GM08714 (cell line): ENCODE data around the gene CLMN.

Experiments
- H3K4me3 ChIP-seq: fragments of 200-500 bp; sonication (Bioruptor generic); 2 replicates; pipeline ENCODE4 v1.5.1; 2014; ENCODE audit warnings: mild to moderate bottlenecking, low read length, inconsistent platforms
- ZNF274 ChIP-seq: IDR thresholded peaks from 2 replicates; pipeline ENCODE4 v1.6.1; 2012; ENCODE audit warnings: mild to moderate bottlenecking, low read depth, low read length

The CLMN gene

DNA sequence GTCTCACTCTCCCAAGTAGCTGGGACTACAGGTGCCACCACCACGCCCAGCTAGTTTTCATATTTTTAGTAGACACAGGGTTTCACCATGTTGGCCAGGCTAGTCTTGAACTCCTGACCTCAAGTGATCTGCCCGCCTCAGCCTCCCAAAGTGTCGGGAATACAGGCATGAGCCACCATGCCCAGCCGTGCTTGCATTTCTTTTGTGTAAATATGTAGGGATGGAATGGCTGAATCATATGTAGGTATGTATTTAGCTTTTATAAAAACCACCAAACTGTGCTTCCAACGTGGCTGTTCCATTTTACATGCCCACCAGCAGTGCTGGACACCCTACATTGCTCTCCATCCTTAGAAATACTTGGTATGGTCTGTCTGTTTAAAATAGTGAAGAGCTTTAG, 32.8 kb upstream of the CLMN start:
- H3K4me3 ChIP-seq: no peak overlapping the region
- no peak for TF ChIP-seq ZNF274

DNA sequence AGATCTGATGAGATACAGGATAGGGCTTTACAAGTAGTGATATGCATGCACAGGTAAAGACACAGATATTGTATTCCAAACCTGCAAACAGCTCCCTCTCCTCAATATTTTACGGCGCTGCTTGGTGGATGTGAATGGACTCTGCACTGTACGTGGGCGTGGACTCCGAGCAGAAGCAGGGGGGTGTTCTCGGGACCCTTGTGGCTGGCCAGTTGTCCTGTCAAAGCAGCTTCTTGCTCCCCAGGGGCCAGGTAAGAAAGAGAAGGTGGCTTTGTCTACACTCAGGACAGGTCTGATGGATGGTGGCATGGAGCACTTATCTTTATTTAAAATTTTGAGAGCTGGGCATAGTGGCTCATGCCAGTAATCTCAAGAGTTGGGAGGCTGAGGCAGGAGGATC, 29.5 kb upstream of the CLMN start:
- no peak for TF ChIP-seq ZNF274
- H3K4me3 ChIP-seq: no peak overlapping the region

DNA sequence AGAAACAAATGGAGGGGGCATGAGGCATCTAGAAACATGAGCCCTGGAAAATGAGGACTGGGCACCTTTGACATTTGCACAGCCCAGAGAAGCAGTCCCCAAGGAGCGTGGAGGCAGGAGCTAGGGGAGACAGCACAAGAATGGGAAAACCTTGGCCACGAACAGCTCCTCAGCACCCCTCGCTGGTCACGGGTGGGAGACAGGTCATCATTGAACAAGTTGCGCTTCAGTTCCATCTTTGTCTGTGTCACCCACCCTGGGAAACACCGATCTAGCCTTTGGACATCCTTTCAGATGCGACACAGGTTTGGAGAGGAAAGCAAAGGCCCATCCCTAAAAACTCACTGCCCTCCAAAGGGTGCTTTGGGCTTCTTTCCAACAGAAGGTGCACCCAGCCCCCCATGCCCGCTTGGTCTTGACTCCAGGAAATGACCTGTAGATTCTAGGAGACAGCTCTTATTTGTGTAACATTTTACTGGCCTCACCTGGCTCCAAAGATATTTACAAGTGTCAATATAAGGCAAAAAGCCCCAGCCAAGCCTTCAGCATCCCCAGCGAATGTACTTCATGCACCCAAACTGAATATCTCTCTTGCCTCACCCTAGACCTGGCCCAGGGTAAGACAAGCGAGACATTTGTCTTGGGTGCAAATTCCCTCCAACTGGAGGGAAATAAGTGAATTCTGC, 28.8 kb upstream of the CLMN start:
- no peak overlapping the region for H3K4me3 ChIP-seq
- TF ChIP-seq ZNF274: no peak

DNA sequence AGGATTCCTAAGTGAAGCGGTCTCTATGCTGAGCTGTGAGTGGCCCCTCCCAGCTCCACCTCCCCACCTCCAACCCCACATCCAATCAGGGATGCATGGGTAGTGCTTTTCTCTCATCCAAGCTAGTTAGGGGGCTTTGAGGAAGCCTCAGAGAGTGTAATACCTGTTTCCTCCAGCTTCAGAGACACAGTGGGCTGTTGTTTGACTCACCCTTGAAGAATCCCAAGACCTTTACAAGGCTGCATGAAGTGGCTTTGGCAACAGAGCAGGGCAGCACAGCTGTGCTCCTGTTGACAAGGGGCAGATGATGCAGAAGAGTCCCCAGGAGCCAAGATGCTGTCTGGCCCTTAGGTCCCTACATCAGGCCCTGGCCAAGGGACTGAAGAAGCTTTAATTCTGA, 27.1 kb upstream of the CLMN start:
- TF ChIP-seq ZNF274: no peak
- no peak overlapping the region for H3K4me3 ChIP-seq

DNA sequence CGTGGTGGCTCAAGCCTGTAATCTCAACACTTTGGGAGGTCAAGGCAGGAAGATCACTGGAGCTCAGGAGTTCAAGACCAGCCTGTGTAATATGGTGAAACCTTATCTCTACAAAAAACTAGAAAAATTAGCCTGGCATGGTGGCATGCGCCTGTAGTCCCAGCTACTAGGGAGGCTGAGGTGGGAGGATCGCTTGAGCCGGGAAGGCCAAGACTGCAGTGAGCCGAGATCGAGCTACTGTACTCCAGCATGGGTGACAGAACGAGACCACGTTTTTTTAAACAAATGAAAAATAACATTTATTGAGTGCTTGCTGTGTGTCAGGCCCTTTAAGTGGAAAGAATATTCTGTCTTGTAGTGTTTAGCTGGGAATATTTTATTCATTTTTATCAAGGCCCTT, 26.6 kb upstream of the CLMN start:
- H3K4me3 ChIP-seq: no peak overlapping the region
- no peak for TF ChIP-seq ZNF274

DNA sequence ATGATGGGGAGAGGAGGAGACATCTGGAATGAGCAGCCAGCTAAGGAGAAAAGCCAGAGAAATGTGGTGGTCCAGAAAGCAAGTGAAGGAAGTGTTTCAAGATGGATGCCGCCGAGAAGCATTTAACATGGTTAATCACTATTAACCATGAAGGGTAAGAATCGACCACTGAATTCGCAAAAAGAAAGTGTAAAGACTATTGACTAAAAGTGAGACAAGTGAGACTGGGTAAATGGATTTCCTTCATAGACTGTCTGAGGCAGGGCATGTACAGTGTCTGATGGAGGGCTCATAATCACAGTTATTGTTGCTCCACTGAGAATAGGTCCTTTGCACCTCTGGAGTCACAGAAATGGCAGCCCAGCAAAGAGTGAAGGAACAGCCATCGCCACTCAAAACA, 25.3 kb upstream of the CLMN start:
- no peak for TF ChIP-seq ZNF274
- H3K4me3 ChIP-seq: no peak overlapping the region

DNA sequence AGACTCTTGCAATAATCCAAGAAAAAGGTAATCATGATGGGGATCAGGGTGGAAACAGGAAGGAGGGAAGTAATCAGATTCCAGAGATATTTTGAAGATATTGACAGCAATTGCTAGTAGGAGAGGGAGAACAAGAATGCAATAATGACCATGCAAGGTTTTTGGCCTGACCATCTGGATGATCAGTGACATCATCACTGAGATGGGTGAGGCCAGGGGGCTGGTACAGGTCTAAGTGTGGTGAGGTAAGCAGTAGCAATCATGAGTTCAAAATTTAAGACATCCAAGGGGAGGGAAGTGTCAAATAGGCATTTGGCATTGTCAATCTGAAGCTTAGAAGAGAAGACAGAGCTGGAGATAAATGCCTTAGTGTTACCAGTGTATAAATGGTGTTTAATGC, 24.8 kb upstream of the CLMN start:
- TF ChIP-seq ZNF274: no peak
- H3K4me3 ChIP-seq: no peak overlapping the region

DNA sequence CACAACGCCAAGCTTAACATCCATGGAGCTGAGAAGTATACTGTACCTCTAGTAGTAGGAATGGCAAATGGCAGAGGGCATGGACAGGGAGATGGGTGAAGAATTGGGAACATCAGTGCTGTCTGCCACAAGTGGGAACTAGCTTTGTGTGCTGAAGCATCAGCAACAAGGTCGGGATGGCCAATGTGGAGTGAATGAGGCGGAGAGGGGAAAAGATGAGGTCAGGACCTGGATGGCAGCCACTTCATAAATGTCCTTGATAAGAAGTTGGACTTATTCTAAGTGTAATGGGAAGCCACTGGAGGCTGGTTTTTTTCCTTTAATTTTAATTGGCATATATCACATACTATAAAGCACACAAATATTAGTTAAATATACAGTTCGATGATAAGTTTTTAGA, 21.9 kb upstream of the CLMN start:
- no peak for TF ChIP-seq ZNF274
- no peak overlapping the region for H3K4me3 ChIP-seq

DNA sequence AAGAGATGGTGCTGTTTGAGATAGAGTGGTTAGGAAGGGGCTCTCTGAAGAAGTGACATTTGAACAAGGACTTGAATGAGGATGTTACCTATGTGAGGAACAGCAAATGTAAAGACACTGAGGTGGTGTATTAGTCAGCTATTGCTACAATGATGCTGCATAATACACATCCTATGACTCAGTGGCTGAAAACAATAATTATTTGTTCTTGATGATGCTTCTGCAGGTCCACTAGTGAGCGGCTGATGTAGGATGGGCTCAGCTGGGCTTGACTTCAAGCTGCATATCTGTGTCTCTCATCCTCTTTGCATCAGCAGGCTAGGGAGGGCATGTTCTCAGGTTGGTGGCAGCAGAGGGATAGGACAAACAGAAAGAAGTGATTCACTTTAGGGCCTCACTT, 21.4 kb upstream of the CLMN start:
- TF ChIP-seq ZNF274: no peak
- no peak overlapping the region for H3K4me3 ChIP-seq

DNA sequence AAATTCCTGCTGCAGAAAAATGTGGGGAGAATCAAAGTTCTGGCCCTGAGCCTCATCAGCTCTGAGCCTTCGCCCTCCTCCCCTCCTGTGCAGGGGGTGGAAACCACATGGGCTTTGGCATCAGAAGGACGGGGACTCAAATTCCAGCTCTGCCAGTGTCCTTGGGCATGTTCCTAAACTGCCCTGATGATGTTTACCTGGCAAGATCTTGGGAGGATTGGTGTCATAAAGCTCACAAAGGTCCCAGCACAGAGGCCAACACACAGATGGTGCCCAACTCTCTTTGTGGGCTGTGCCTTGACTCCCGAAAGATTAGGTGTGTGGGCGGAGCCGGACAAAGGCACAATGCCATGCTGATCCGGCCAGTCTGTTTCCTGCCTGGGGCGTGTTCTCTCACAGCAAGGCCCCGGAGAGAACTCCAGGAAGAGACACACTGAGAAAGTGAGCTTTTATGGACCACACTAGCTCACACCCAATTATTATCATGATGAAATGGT, 20.5 kb upstream of the CLMN start:
- no peak for TF ChIP-seq ZNF274
- H3K4me3 ChIP-seq: no peak overlapping the region

DNA sequence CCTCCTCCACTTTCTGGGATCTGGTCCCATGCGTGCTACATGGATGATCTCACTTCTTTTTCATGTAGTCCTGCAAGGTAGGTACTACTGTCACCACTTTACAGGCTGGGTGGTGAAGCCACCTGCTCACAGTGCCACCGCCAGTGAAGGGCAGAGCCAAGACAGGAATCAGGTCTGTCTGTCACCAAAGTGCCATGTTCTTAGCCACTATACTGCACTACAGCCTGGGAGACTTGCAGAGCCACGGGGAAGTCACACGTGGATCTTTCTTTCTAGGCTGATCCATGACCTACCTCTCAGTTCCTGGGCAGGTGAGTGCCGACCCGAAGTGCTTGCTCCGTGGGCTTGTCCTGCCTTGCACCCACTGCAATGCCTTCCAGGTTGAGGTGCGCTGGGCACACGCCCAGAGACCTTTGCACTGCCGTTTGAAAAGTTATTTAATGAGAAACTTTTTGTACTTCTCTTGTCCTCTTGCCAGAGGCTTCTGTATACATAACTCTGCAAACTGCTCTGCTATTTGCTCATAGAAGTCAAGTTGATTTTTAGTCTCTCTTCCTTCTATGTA, 19.7 kb upstream of the CLMN start:
- no peak for TF ChIP-seq ZNF274
- no peak overlapping the region for H3K4me3 ChIP-seq

DNA sequence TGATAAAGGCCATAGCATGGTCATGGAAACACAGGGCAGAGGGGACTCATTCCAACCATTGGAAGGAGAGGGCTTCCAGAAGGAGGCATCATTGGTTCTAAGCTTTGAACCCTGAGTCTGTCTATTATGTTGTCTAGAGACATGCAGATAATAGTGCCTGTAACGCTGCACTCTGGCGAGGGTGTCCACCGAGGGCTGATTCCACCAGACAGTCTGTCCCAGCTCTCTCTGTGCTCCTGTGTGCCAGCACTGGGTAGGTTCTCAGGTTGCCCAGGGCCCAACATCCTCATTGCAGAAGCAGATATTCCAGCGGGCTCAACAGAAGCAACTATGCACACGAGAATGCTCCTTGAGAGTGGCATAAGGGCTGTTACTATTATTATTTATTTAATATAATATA, 18.7 kb upstream of the CLMN start:
- no peak overlapping the region for H3K4me3 ChIP-seq
- TF ChIP-seq ZNF274: no peak

DNA sequence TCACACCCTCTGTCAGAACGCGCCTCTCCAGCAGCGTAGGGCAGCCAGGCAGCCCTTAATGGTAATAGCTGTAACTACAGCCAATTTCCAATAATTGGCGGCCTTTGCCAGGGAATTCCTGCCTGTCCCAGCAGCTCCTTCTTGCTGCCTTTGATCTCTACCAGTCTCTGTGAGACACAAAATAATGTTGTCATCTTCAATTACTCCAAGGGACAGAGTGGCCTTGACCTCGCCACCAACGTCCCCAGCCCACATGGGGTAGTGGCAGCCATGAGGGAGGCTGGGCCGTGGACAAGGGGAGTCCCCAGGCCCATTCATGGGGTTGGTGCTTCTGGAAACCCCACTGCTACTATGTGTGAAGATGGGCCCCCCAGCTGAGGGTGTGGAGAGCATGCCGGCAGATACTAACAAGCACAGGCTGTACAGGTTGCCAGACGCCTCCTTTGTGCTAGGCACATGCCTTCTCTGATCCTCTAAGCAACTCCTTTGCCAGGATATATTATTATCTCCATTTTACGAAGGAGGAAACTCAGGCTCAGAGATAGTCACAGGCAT, 17.4 kb upstream of the CLMN start:
- no peak overlapping the region for H3K4me3 ChIP-seq
- no peak for TF ChIP-seq ZNF274

DNA sequence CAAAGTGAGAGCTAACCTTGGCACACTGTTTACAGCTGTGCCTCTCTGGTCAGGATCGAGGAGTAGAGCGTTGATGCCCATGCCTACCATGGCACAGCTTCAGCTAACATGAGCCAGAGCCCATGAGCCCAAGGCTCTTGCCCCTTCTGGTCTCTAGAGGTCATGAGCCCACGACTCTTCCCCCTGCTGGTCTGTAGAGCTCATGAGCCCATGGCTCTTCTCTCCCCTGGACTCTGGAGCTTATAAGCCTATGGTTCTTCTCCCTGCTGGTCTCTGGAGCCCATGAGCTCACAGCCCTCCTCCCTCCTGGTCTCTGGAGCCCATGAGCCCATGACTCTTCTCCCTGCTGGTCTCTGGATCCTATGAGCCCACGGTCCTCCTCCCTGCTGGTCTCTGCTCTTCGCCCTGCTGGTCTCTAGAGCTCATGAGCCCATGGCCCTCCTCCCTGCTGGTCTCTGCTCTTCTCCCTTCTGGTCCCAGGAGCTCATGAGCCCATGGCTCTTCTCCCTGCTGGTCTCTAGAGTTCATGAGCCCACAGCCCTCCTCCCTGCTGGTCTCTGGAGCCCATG, 16.6 kb upstream of the CLMN start:
- H3K4me3 ChIP-seq: no peak overlapping the region
- TF ChIP-seq ZNF274: no peak

DNA sequence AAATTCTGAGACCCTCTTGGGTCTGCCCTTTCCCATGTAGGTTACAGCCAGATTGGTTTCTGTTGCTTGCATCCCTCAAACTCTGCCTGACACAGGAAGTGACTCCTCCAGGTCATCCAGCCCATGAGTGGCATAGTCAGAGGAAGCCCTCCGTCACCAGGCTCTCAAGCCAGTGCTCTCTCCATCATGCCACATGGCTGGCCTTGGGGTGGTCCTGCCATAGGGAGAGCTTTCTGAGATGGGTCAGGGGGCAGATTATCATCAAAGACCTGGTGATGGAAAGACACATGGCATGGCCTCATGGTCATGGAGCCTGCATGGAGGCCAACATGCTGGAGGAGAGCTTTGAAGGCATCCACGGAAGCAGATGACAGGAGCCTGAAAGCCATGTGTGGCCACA, 15.4 kb upstream of the CLMN start:
- H3K4me3 ChIP-seq: no peak overlapping the region
- no peak for TF ChIP-seq ZNF274

DNA sequence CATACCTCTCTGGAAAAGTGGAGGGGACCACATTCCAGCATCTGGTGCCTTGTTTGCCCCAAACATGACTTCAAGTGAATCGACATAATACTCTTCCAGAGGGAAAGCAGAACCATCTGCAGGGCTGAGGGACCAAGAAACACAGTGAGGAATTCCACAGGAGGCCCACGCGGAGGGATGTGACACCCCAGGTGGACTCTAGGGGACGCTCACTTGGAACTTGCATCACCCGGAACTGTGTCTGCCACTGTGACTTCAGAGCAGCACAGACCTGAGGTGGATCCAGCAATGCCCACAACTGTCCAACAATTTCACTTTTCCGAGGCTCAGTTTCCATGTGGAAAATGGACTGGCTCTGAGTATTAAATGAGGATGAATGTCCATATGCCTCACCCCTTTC, 14.3 kb upstream of the CLMN start:
- no peak for TF ChIP-seq ZNF274
- no peak overlapping the region for H3K4me3 ChIP-seq
